WI38 (cell line): ENCODE results near the gene NEURL1B.

Source experiments
- H3K4me3 ChIP-seq: 2 replicates; pipeline ENCODE4 v1.5.1; 2011; ENCODE audit warnings: low read depth, mild to moderate bottlenecking, control low read depth, low read length
- CTCF ChIP-seq: IDR thresholded peaks from 2 replicates; pipeline ENCODE4 v1.5.1; 2012; ENCODE audit warnings: low read depth, mild to moderate bottlenecking, control low read depth, low read length

The NEURL1B gene

GRCh38 chr5:172694541-172694940 lies 53.5 kb downstream of the NEURL1B start:
- no peak for TF ChIP-seq CTCF
- H3K4me3 ChIP-seq = no peak overlapping the region

DNA sequence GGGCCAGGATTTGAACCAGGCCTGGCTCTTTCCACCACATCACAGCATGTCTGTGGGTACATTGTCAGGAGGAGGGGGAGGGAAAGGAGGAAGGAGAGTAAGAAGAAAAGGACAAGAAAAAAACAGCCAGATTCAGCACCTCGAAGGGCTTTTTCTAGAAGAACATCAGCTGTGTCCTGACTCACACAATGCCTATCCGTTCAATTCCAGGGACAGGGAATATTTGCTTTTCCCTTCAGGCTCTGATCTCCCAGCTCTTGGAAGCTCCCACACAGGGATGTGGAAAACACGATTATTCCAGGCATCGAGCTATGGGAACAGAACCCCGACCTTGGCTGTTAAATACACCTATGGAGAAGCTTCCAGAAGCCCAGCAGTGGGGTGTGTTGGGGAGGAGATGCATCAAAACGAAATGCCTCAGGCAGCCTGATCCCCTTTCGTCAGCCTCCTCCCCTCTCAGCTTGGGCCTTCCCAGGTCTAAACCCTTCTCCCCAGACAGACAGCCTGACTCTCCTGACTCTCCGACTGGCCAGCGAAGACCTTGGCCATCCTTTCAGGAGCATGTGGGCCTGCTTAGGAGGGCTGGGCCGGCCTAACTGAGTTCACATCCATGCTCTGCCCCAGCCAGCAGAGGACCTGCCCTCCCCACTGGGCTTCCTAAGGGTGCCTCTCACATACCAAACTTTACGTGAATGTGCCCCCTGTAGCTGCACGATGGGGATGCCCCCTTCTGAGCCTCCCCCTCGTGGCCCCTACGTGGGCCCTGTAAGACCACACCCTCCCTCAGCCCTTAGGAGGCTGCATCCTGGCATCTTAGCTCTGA lies 54.4 kb downstream of the NEURL1B start:
- TF ChIP-seq CTCF = no peak
- no peak overlapping the region for H3K4me3 ChIP-seq

DNA sequence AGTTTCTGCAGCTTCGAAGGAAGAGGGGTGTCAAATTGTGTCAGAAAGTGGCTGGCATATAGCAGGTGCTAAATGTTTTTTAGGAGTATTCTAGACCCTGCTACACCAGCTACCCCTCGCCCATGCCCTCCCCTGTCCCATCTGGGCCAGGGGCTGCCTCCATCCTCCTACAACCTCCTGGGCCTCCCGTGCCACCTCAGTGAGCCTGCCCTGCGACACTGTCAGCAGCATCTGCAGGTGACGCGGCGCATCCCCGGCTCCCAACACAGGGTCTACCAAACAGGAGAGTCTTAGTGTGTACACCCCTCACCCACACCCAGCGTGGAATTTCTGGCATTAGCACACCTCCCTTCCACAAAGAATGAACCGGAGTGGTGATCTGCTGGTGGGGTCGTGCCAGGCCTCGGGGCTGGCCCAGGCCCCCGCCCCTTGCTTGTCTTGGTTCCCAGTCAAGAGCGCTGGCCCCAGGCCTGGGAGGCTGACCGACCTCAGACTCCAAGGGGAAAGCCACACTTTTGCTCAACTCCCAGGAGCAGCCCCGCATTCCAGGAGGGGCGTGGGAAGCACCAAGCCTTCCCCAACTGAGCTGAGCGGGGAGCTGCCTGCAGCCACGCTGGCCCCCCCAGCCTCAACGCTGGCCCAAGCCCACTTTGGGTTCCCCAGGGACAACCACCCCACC lies 55.2 kb downstream of the NEURL1B start:
- TF ChIP-seq CTCF = no peak
- no peak overlapping the region for H3K4me3 ChIP-seq

DNA sequence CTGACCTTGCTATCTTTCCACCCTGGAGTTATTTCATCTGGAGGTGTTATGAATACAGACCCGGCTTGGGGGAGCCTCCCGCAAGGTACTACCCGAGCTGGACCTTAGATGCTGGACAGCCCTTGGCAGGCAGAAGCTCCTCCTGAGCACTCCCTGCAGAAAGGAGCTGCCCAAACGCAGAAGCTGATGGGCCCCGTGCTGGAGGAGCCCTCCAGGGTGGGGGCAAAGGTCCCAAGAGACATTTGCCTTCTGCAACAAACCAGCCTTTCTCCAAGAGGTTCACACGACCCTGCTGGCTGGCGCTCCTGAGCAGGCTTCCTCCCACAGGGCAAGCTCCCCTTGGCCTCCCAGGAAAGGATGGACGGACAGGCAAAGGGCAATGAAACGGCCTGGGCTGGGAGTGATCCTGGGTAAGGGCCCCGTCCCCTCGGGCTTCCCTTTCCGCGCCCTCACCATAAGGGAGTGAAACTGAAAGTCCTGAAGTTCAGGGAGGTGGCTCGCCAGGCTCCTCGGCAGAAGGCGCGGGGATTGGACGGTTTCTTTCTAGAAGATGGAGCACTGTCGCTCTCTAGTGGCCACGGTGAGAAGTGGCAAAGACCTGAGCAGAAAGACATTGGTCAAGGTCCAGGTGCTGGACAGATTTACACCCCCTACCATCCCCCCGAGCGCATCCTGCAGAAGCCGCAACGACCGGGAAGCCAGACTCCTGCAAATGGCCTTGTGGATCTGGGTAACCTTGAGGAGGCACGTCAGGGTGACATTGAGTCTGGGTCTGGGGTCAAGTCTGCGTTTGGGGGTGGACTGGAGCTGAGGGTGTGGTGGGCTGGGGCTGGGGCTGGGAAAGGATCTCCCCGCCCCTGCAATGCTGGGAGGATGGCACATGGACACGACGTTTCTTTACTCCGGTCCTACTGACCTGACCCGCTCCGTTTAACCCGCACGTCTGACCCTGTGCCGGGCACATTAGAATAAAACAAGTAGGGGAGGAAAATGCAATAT lies 56.4 kb downstream of the NEURL1B start:
- peak; percentile 73 for TF ChIP-seq CTCF
- H3K4me3 ChIP-seq = peak overlapping the region; percentile 65

DNA sequence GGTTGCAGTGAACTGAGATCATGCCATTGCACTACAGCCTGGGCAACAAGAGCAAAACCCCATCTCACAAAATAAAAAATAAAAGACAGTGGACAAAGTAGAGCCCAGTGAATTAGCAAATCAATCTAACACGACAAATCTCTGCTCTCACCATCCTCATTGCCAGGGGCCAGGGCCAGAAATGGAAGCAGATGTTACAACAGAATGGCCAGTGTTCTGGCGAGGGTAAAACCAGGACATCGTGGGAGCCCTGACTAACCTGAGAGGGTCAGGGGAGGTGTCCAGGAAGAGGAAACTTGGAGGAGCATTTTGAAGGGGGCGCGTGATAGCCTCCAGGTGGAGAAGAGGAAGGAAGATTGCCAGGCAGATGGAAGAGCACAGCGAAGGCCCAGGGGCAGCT lies 58.4 kb downstream of the NEURL1B start:
- no peak for TF ChIP-seq CTCF

DNA sequence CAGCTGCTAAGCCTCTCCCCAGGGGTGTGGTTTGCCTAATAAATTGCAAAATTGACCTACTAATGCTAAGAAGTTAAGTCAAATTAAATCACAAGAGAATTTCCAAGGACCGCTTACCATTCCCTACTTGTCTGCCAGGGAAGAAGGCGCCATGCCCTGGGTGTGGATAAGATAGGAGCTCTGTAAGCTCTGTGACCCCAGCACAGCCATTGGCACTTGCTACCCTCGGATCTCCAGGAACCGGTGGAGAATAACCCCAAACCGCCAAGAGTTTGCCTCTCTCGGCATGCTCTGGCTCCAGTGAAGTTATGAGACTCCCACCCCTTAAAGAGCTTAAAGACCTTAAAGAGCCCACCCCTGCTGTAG lies 58.9 kb downstream of the NEURL1B start:
- no peak for TF ChIP-seq CTCF
- no peak overlapping the region for H3K4me3 ChIP-seq

More for the DNA sequence above, 58.4 kb downstream of the NEURL1B start:
- H3K4me3 ChIP-seq = no peak overlapping the region
